Measurements from ENCODE around the gene ITGAD. TPM values are rescaled to one million over a fixed set of nuclear protein-coding genes. Genes with fewer than 3 reads are reported as not detected.

The ITGAD gene
- total RNA-seq (2013): 0.02 TPM
- polyA plus RNA-seq (under 1 TPM in 1 of 3 donors, not detected in 2; 0.04 TPM), polyA minus RNA-seq (not detected in 2 replicates), total RNA-seq (0.21 to 14.2 (median 2.0) reads per million in 11 experiments)

GRCh38 chr16:31393056-31393455 lies at the start of gene ITGAD:
ITGAD (plus strand) TSS chr16:31393335; CDS start chr16:31393361, 26 bp downstream.
- Mint-ChIP-seq H3K36me3 (no peaks in the 10 kb centered on the region), H3K27me3 (ENCODE audit: low read depth in 3 of 3) (peaks cover 3 to 5% (median 4%) of the 10 kb centered on the region in 3 donors), H3K4me3 (no peak within 1 kb of the TSS), H3K4me1 (peaks cover 26% of the 10 kb centered on the region), H3K9me3 (no peaks in the 10 kb centered on the region), H3K27ac (peak within 1 kb of the TSS in 3 of 7 donors; percentile 26 to 81 (median 27))
- Histone ChIP-seq H3K4me2 (replicated peaks; ENCODE audit: extremely low read depth, low read length, poor library complexity, severe bottlenecking) (no peak within 1 kb of the TSS), H2AFZ (ENCODE audit: insufficient read depth, low read depth, low read length, poor library complexity, severe bottlenecking) (no peak within 1 kb of the TSS), H3K9me3 (replicated peaks in 1 of 2; ENCODE audit: control insufficient read depth in 1 of 2, insufficient read depth in 1 of 2, low read length in 2 of 2) (no peaks in the 10 kb centered on the region), H3K79me2 (ENCODE audit: insufficient read depth, low read length) (no peaks in the 10 kb centered on the region), H3K27me3 (ENCODE audit: control insufficient read depth in 2 of 2, insufficient read depth in 2 of 2, low read length in 2 of 2) (no peaks in the 10 kb centered on the region), H4K20me1 (ENCODE audit: insufficient read depth, low read length) (no peaks in the 10 kb centered on the region), H3K4me3 (replicated peaks in 1 of 3; ENCODE audit: low read depth in 2 of 3, low read length in 3 of 3) (no peak within 1 kb of the TSS), H3K4me1 (ENCODE audit: control insufficient read depth in 1 of 2, insufficient read depth in 2 of 2, low read length in 2 of 2) (peaks cover 25 to 28% of the 10 kb centered on the region in 2 donors), H3K9ac (ENCODE audit: insufficient read depth, low read length, poor library complexity, severe bottlenecking) (no peak within 1 kb of the TSS), H3K27ac (ENCODE audit: low read depth in 1 of 2, low read length in 2 of 2) (no peak within 1 kb of the TSS), H3K36me3 (replicated peaks in 1 of 2; ENCODE audit: control insufficient read depth in 1 of 2, insufficient read depth in 2 of 2, low read length in 2 of 2) (no peaks in the 10 kb centered on the region)
- no peak for DNase-seq
- intact Hi-C loops (cut with micrococcal nuclease): no loop called here
- 40% methylated on average over 1 of the region's 5 CpGs for WGBS (ENCODE audit: insufficient coverage)
- TF ChIP-seq, protein P1, sequence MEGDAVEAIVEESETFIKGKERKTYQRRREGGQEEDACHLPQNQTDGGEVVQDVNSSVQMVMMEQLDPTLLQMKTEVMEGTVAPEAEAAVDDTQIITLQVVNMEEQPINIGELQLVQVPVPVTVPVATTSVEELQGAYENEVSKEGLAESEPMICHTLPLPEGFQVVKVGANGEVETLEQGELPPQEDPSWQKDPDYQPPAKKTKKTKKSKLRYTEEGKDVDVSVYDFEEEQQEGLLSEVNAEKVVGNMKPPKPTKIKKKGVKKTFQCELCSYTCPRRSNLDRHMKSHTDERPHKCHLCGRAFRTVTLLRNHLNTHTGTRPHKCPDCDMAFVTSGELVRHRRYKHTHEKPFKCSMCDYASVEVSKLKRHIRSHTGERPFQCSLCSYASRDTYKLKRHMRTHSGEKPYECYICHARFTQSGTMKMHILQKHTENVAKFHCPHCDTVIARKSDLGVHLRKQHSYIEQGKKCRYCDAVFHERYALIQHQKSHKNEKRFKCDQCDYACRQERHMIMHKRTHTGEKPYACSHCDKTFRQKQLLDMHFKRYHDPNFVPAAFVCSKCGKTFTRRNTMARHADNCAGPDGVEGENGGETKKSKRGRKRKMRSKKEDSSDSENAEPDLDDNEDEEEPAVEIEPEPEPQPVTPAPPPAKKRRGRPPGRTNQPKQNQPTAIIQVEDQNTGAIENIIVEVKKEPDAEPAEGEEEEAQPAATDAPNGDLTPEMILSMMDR (IDR thresholded peaks at IDR 0.05): no peak

GRCh38 chr16:31344712-31345111 lies 48.4 kb upstream of the ITGAD start:
- peak overlapping the region; percentile 46 to 92 (median 80) for H3K27ac Mint-ChIP-seq
- peaks cover 2 to 16% of the 10 kb centered on the region in 2 donors for H3K36me3 Mint-ChIP-seq
- peak overlapping the region; percentile 31 to 64 for H3K27ac ChIP-seq (ENCODE audit: low read depth in 1 of 2, low read length in 2 of 2)
- DNase-seq: peak; percentile 62 to 74 (median 65)
- H3K9ac ChIP-seq (ENCODE audit: insufficient read depth, low read length, poor library complexity, severe bottlenecking): no peak overlapping the region
- H3K27me3 ChIP-seq (ENCODE audit: control insufficient read depth in 2 of 2, insufficient read depth in 2 of 2, low read length in 2 of 2): no peaks in the 10 kb centered on the region
- no peaks in the 10 kb centered on the region for H3K9me3 ChIP-seq (replicated peaks in 1 of 2; ENCODE audit: control insufficient read depth in 1 of 2, insufficient read depth in 1 of 2, low read length in 2 of 2)
- intact Hi-C loops (cut with micrococcal nuclease): loop anchor here in 1 of 2 donors (5.0 kb wide), 1 partner anchor 82 kb away; no protein-coding TSS in a partner anchor
- H3K9me3 Mint-ChIP-seq: peaks cover 0 to 6% (median 1%) of the 10 kb centered on the region in 7 donors
- peaks cover 40 to 46% of the 10 kb centered on the region in 2 donors for H3K4me1 ChIP-seq (ENCODE audit: control insufficient read depth in 1 of 2, insufficient read depth in 2 of 2, low read length in 2 of 2)
- H3K4me3 Mint-ChIP-seq: peak overlapping the region; percentile 67 to 82
- no peaks in the 10 kb centered on the region for H3K79me2 ChIP-seq (ENCODE audit: insufficient read depth, low read length)
- H3K27me3 Mint-ChIP-seq (ENCODE audit: low read depth in 3 of 3): peaks cover 0 to 7% (median 0%) of the 10 kb centered on the region in 3 donors
- TF ChIP-seq, protein P1 (IDR thresholded peaks at IDR 0.05): no peak
- H3K4me3 ChIP-seq (replicated peaks in 1 of 3; ENCODE audit: low read depth in 2 of 3, low read length in 3 of 3): peak overlapping the region in 1 of 3 experiments; percentile 41
- 77% methylated on average over 3 of the region's 9 CpGs for whole genome bisulfite sequencing (ENCODE audit: insufficient coverage)
- peak overlapping the region; percentile 43 for H2AFZ ChIP-seq (ENCODE audit: insufficient read depth, low read depth, low read length, poor library complexity, severe bottlenecking)
- peaks cover 48% of the 10 kb centered on the region for H3K4me1 Mint-ChIP-seq
- H3K4me2 ChIP-seq (replicated peaks; ENCODE audit: extremely low read depth, low read length, poor library complexity, severe bottlenecking): peak overlapping the region; percentile 52
- H4K20me1 ChIP-seq (ENCODE audit: insufficient read depth, low read length): no peaks in the 10 kb centered on the region
- H3K36me3 ChIP-seq (replicated peaks in 1 of 2; ENCODE audit: control insufficient read depth in 1 of 2, insufficient read depth in 2 of 2, low read length in 2 of 2): no peaks in the 10 kb centered on the region

All from CD14-positive monocyte (primary cell).